NCI-H2029 (cell line): ENCODE results near the gene CA14.
"Not testable (repeated sequence)": the region's sequence is repeated elsewhere in the genome, so short reads cannot be mapped to it uniquely, and the experiment has no call there.

Source experiments
- DNase-seq: peaks from one replicate; lab custom pipeline; 2025; lab: John Stamatoyannopoulos, UW

The CA14 gene

GRCh38 chr1:150280138-150280707 is 22.6 kb downstream of the CA14 start:
- no peak for DNase-seq

- peak; percentile 29 for DNase-seq
Measured at GRCh38 chr1:150281221-150281757, 23.7 kb downstream of the CA14 start.

- peak; percentile 99 for DNase-seq
Measured at GRCh38 chr1:150281758-150282557, 24.4 kb downstream of the CA14 start, which contains the start of gene CIART. TSS of gene CIART (plus strand) at chr1:150282554. CDS start at chr1:150283268, 714 bp downstream.

GRCh38 chr1:150282558-150282958 is 25.0 kb downstream of the CA14 start:
- DNase-seq: no peak

GRCh38 chr1:150283260-150283659 is 25.7 kb downstream of the CA14 start:
- DNase-seq: no peak

GRCh38 chr1:150288382-150288781 is 30.8 kb downstream of the CA14 start:
- no peak for DNase-seq

GRCh38 chr1:150288822-150289221 is 31.2 kb downstream of the CA14 start:
- DNase-seq: no peak

GRCh38 chr1:150293433-150294253 is 36.1 kb downstream of the CA14 start, which contains the start of gene MRPS21:
TSS of gene MRPS21 (plus strand) at chr1:150293861. CDS start at chr1:150294367, 506 bp downstream.
- peak; percentile 93 for DNase-seq

- DNase-seq: no peak
Measured at GRCh38 chr1:150295476-150295875, 37.9 kb downstream of the CA14 start.

- no peak for DNase-seq
Measured at GRCh38 chr1:150299716-150300115, 42.1 kb downstream of the CA14 start.

GRCh38 chr1:150302338-150302737 is 44.8 kb downstream of the CA14 start:
- DNase-seq: no peak

GRCh38 chr1:150302902-150303301 is 45.3 kb downstream of the CA14 start:
- no peak for DNase-seq

- not testable (repeated sequence) for DNase-seq
Measured at GRCh38 chr1:150308585-150308984, 51.0 kb downstream of the CA14 start.

- peak; percentile 75 for DNase-seq
Measured at GRCh38 chr1:150309758-150310508, 52.4 kb downstream of the CA14 start.

GRCh38 chr1:150311762-150312161 is 54.2 kb downstream of the CA14 start:
- DNase-seq: no peak
